Renal cortical epithelial cell (primary cell): ENCODE results near the gene GGT6. TPM values are rescaled to one million over a fixed set of nuclear protein-coding genes. Genes with fewer than 3 reads are reported as not detected.
A peak's percentile ranks its signal among the peaks of the same experiment; 100 is the strongest.
"Not testable (repeated sequence)": the region's sequence is repeated elsewhere in the genome, so short reads cannot be mapped to it uniquely, and the experiment has no call there.

ENCODE experiments used
- DNase-seq: peaks from one replicate; pipeline ENCODE4 v3.0.0-alpha.2; 2011; ENCODE audit warnings: low read depth
- total RNA-seq: library from RNA; depleted of rRNA; stranded (reverse); fragments of >200 nt; gene quantifications from 2 replicates; pipeline ENCODE4 v1.2.3, GENCODE V29; 2014

GGT6 gene
- total RNA-seq = 0.05 TPM in 1 of 2 replicates, not detected in the other

GRCh38 chr17:4560421-4560820 is at the start of gene GGT6:
GGT6 (minus strand) TSS chr17:4560577; CDS start chr17:4560521, 56 bp downstream.
- no peak for DNase-seq

- DNase-seq = no peak
Observed at GRCh38 chr17:4610162-4610561, 49.8 kb upstream of the GGT6 start.

DNA sequence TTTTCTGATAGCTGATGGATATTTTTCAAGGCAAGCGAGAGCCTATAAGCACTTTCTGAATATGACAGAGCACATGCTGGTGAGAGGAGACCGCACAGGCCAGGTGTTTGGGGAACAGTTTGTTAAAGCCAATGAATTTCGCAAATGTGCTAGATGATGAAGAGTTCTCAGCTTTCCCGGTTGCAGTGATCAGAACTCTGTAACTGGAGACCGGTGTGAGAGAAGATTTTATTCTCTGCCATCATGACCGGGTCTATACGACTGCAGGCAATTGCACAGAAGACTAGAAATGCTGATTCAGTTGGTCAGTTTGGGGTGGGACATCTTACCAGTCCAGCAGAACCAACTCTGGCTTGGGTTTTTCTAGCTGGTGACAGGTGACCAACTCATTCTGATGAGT is 49.4 kb upstream of the GGT6 start:
- DNase-seq = no peak

GRCh38 chr17:4607773-4608187 is 47.4 kb upstream of the GGT6 start:
- peak; percentile 80 for DNase-seq

DNA sequence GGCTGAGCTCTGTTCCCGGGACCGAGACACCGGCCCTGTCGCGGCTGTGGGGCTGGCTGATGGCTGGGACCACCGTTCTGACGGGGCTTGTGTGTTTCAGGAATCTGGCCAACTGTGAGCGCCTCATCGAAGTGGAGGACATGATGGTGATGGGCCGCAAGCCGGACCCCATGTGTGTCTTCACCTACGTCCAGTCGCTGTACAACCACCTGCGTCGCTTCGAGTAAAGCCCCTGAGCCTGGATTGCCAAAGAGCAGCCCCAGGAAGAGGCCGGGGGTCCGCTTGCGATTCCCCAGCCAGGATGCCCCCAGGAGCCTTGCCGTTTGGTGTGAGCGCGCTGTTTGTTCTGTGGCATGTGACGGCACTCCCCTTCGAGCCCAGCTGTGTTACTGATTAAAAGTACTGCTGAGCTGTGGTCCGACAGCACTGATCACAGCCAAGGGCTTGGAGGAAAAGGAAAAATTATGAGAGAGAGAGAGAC is 46.9 kb upstream of the GGT6 start:
- peak; percentile 60 for DNase-seq

GRCh38 chr17:4605826-4606225 is 45.4 kb upstream of the GGT6 start:
- peak; percentile 16 for DNase-seq

DNA sequence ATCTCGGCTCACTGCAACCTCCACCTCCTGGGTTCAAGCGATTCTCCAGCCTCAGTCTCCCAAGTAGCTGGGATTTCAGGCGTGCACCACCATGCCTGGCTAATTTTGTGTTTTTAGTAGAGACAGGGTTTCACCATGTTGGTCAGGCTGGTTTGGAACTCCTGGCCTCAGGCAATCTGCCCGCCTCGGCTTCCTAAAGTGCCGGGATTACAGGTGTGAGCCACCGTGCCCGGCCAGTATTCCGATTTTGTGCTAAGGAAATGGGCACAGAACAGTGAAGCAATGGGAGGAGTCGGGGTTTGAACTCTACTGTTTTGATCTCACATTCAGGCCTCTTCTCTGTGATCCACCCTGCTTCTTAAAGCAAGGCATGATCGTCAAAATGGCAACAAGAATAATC is 44.4 kb upstream of the GGT6 start:
- DNase-seq = not testable (repeated sequence)

- peak; percentile 26 for DNase-seq
Observed at GRCh38 chr17:4604111-4604644, 43.8 kb upstream of the GGT6 start.

DNA sequence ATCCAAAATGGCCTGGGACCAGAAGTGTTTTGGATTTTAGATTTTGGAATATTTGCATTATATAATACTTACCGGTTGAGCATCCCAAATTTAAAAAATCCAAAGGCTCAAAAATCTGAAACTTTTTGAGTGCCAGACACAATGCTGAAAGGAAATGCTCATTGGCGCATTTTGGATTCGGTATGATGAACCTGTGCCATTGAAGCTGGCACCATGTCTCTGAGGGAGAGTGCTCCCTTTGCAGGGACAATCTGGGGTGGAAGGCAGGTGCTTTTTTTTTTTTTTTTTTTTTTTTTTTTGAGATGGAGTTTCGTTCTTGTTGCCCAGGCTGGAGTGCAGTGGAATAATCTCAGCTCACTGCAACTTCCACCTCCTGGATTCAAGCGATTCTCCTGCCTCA is 41.7 kb upstream of the GGT6 start:
- DNase-seq = no peak

DNA sequence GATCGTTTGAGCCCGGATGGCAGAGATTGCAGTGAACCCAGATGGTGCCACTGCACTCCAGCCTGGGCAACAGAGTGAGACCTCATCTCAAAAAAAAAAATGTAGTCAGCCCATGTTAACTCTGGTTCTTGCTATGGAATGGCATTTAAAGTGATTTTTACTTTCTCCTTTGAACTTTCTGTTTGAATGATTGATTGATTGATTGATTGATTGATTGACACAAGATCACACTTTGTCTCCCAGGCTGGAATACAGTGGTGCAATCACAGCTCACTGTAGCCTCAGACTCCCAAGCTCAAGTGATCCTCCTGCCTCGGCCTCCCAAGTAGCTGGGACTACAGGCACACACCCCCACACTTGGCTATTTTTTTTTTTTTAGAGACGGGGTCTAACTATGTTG is 40.9 kb upstream of the GGT6 start:
- no peak for DNase-seq

DNA sequence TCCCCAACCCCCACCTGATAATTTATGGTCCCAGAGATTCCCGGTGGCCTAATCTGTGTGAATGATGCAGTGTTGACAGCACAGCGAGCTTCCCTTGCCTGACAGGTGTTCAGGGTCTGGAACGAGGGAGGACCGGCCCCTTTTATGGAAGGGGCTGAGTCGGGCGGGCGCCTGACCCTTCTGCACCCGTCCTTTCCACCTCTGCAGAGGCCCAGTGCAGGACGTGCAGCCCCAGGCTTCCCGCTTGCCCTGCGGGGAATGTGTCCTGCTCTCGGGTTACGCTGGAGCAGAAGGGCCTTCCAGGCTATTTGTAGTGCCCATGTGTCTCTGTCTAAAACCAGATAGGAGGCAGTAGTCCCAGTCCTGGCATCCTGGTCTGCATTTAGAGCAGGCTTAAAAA is 40.2 kb upstream of the GGT6 start:
- DNase-seq = no peak

- DNase-seq = peak; percentile 30
Observed at GRCh38 chr17:4599505-4600281, 39.3 kb upstream of the GGT6 start.

GRCh38 chr17:4598776-4599504 is 38.6 kb upstream of the GGT6 start:
- no peak for DNase-seq

GRCh38 chr17:4597975-4598374 is 37.6 kb upstream of the GGT6 start:
- DNase-seq = no peak

DNA sequence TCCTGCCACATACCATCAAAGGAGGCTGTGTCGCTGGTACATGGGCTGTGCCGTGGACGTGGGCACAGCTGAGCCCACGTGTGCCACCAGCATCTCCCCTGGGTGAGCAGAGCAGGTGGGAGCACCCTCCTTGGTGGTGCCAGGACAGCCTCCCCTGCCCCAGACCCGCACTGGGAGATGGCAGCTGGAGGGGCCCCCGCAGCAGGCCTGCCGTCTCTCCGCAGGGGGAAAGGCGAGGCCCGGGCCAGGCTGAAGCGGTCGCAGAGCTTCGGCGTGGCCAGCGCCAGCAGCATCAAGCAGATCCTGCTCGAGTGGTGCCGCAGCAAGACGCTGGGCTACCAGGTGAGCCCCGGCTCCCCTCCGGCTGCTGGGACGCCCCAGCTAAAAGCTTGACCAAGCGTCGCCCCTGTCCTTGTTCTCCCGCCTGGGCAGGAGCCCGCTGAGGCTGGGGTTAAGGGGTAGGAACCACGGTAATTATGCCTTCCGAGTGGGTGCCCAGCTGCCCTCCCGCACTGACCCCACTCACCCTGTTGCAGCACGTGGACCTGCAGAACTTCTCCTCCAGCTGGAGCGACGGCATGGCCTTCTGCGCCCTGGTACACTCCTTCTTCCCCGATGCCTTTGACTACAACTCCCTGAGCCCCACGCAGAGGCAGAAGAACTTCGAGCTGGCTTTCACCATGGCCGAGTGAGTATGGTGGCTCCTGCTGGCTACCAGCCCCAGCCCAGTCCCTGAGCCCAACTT is 36.4 kb upstream of the GGT6 start:
- DNase-seq = no peak

- DNase-seq = not testable (repeated sequence)
Observed at GRCh38 chr17:4595685-4596342, 35.4 kb upstream of the GGT6 start.

DNA sequence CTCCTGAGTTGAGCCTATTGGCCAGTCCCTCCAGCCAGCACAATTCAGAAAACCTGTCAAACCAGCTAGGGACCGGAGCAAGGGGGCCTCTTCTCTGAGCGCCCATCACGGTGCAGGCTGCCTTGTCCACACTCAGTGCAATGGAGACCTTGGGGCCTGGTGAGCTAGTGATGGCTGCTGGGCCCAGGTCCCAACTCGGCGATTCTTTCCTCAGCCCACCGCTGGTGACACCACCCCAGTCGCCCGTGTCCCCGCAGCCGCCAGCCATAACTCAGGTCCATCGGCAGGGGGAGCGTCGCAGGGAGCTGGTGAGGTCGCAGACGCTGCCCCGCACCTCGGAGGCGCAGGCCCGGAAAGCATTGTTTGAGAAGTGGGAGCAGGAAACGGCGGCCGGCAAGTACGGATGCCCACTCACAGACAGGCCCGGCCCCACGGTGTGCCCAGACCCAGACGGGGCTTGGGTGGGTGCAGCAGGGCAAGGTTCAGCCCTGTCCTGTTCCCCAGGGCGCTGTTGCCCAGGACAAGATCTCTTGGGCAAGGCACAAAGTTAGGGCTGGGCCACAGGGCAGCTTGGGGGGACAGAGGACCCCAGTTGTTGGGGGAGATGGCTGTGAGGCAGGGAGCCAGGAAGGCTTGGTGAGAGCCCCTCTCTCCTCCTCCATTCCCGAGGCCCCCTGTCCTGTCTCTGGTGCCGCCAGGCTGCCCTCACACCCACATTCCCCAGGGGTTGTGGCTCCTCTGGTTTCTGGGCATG is 34.7 kb upstream of the GGT6 start:
- DNase-seq = no peak

DNA sequence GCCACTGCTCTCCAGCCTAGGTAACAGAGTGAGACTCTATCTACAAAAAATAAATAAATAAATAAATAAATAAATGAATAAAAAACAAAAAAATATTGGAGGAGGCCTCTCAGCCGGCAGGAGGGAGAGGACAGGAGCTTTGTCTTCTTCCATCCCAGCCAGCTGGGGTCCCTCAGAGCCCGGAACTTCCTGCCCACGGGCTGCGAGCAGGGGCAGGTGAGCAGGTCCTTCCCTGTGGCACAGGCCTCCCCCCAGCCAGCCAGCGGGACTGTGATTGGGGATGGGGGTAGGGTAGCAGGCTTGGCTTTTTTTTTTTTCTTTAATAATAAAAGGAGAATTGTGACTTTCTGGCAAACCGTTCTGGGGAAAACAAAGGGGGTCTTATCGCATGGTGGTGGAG is 34.0 kb upstream of the GGT6 start:
- DNase-seq = no peak

GRCh38 chr17:4593021-4593421 is 32.6 kb upstream of the GGT6 start:
- DNase-seq = no peak

DNA sequence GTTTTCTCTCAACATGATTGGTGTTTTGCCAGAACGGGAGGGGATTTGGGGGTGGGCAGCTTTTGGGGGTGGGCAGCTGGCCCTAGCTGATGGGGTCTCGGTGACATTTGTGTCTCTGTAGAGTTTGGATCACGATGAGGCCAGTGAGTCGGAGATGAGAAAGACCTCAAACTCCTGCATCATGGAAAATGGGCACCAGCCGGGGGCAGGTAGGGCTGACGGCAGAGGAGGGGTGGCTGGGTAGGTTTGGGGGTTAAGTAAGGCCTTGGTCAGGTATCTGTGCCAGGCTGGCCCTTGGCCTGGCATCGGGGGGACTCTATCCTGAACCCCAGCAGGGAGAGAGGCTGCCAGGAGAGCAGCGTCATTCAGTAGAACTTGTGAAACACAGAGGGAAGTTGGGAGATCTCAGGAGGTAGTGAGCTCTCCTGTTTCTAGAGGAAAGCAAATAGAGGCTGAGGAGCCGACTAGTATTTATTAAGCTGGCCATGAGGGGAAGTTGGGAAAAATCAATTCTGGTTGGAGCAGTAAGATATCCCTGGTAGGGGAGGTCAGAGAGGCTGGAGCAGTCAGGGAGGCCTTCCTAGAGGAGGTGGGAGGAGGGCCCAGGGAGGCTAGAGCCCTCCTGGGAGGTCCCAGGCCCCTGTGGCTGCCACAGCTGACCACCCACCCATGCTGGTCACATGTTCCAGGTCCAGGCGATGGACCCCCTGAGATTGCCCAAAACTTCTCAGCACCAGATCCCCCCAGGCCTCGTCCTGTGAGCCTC is 32.0 kb upstream of the GGT6 start:
- no peak for DNase-seq
